Neural cell (in vitro differentiated cells): ENCODE results near the gene ITGAE.

Source experiments
- EP300 ChIP-seq: fragments of 450-650 bp; conservative IDR thresholded peaks from 2 replicates; pipeline ENCODE4 v1.6.1; 2014; ENCODE audit warnings: antibody characterized with exemption, mild to moderate bottlenecking, moderate library complexity; ENCODE audit not compliant: poor library complexity, severe bottlenecking
- EZH2 ChIP-seq: fragments of 200-600, 300-800 bp; shearing (Covaris generic), sonication (generic); IDR thresholded peaks from 2 replicates; pipeline ENCODE4 v1.6.1; 2014; ENCODE audit warnings: antibody characterized with exemption, low read length, borderline replicate concordance, mild to moderate bottlenecking; ENCODE audit not compliant: insufficient read depth, poor library complexity, severe bottlenecking
- MXI1 ChIP-seq: fragments of 450-650 bp; conservative IDR thresholded peaks from 2 replicates; pipeline ENCODE4 v1.6.1; 2014; ENCODE audit warnings: antibody characterized with exemption, mild to moderate bottlenecking; ENCODE audit not compliant: poor library complexity, severe bottlenecking
- POLR2AphosphoS5 ChIP-seq: IDR thresholded peaks from 2 replicates; pipeline ENCODE4 v1.6.1; 2012
- RAD21 ChIP-seq: fragments of 450-650 bp; conservative IDR thresholded peaks from 2 replicates; pipeline ENCODE4 v1.6.1; 2014; ENCODE audit warnings: antibody characterized with exemption, mild to moderate bottlenecking, moderate library complexity
- SMC3 ChIP-seq: fragments of 450-650 bp; conservative IDR thresholded peaks from 2 replicates; pipeline ENCODE4 v1.6.1; 2014; ENCODE audit warnings: antibody characterized with exemption, mild to moderate bottlenecking, moderate library complexity; ENCODE audit not compliant: poor library complexity
- TAF1 ChIP-seq: IDR thresholded peaks from 2 replicates; pipeline ENCODE4 v1.6.1; 2012; ENCODE audit warnings: low read depth
- TF ChIP-seq, protein P1 (sequence below): IDR thresholded peaks from 2 replicates; pipeline ENCODE4 v1.6.1; 2012; ENCODE audit warnings: borderline replicate concordance
- TF ChIP-seq, protein P2 (sequence below): fragments of 450-650 bp; IDR thresholded peaks from 2 replicates; pipeline ENCODE4 v1.5.1; 2014; ENCODE audit warnings: antibody characterized with exemption, mild to moderate bottlenecking, moderate library complexity; ENCODE audit not compliant: poor library complexity, severe bottlenecking

- TF ChIP-seq MXI1 (no peak), POLR2AphosphoS5 (no peak), EP300 (no peak), EZH2 (no peak), SMC3 (no peak), RAD21 (no peak), TAF1 (no peak)
- TF ChIP-seq, protein P1, sequence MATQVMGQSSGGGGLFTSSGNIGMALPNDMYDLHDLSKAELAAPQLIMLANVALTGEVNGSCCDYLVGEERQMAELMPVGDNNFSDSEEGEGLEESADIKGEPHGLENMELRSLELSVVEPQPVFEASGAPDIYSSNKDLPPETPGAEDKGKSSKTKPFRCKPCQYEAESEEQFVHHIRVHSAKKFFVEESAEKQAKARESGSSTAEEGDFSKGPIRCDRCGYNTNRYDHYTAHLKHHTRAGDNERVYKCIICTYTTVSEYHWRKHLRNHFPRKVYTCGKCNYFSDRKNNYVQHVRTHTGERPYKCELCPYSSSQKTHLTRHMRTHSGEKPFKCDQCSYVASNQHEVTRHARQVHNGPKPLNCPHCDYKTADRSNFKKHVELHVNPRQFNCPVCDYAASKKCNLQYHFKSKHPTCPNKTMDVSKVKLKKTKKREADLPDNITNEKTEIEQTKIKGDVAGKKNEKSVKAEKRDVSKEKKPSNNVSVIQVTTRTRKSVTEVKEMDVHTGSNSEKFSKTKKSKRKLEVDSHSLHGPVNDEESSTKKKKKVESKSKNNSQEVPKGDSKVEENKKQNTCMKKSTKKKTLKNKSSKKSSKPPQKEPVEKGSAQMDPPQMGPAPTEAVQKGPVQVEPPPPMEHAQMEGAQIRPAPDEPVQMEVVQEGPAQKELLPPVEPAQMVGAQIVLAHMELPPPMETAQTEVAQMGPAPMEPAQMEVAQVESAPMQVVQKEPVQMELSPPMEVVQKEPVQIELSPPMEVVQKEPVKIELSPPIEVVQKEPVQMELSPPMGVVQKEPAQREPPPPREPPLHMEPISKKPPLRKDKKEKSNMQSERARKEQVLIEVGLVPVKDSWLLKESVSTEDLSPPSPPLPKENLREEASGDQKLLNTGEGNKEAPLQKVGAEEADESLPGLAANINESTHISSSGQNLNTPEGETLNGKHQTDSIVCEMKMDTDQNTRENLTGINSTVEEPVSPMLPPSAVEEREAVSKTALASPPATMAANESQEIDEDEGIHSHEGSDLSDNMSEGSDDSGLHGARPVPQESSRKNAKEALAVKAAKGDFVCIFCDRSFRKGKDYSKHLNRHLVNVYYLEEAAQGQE, result no peak
- TF ChIP-seq, protein P2, sequence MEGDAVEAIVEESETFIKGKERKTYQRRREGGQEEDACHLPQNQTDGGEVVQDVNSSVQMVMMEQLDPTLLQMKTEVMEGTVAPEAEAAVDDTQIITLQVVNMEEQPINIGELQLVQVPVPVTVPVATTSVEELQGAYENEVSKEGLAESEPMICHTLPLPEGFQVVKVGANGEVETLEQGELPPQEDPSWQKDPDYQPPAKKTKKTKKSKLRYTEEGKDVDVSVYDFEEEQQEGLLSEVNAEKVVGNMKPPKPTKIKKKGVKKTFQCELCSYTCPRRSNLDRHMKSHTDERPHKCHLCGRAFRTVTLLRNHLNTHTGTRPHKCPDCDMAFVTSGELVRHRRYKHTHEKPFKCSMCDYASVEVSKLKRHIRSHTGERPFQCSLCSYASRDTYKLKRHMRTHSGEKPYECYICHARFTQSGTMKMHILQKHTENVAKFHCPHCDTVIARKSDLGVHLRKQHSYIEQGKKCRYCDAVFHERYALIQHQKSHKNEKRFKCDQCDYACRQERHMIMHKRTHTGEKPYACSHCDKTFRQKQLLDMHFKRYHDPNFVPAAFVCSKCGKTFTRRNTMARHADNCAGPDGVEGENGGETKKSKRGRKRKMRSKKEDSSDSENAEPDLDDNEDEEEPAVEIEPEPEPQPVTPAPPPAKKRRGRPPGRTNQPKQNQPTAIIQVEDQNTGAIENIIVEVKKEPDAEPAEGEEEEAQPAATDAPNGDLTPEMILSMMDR, result no peak
Observed at GRCh38 chr17:3761036-3761917, 39.7 kb downstream of the ITGAE start.
